Gastrocnemius medialis (tissue), 4 donors: Measurements from ENCODE around the gene CERKL. TPM values are rescaled to one million over a fixed set of nuclear protein-coding genes. Genes with fewer than 3 reads are reported as not detected.

ENCODE experiments used
- ATAC-seq, 2 donors: fragments of 150-250 bp; one replicate each; pipeline ENCODE4 v1.9.1; 2016
- DNase-seq, 2 donors: peaks; one replicate each; pipeline ENCODE4 v3.0.0-alpha.2; 2019
- H3K27ac ChIP-seq, 4 donors: fragments of 200-600 bp; sonication (generic); 1 replicate in 1 of 4; 2 replicates in 3 of 4; pipeline ENCODE4 v1.5.1; 2016 to 2018; ENCODE audit warnings: mild to moderate bottlenecking in 2 of 4, moderate library complexity in 1 of 4
- H3K27me3 ChIP-seq, 3 donors: fragments of 200-600 bp; sonication (generic) in 2 of 3; 1 replicate in 1 of 3; 2 replicates in 2 of 3; pipeline versions ENCODE4 v1.5.1 to v1.6.0; 2016 to 2019; ENCODE audit warnings: mild to moderate bottlenecking in 1 of 3, moderate library complexity in 1 of 3
- H3K36me3 ChIP-seq, 2 donors: fragments of 200-600 bp; sonication (generic) in 1 of 2; one replicate each; pipeline ENCODE4 v1.5.1; 2017 to 2018
- H3K4me1 ChIP-seq, 2 donors: fragments of 200-600 bp; sonication (generic) in 1 of 2; one replicate each; pipeline ENCODE4 v1.5.1; 2016 to 2017; ENCODE audit warnings: mild to moderate bottlenecking in 2 of 2
- H3K4me3 ChIP-seq, 4 donors: fragments of 200-600 bp; sonication (generic) in 3 of 4; 1 replicate in 1 of 4; 2 replicates in 3 of 4; pipeline ENCODE4 v1.5.1; 2016 to 2019; ENCODE audit warnings: mild to moderate bottlenecking in 2 of 4
- H3K9me3 ChIP-seq, 3 donors: fragments of 200-600 bp; sonication (generic) in 2 of 3; 1 replicate in 1 of 3; 2 replicates in 2 of 3; pipeline ENCODE4 v1.5.1; 2016 to 2019
- POLR2A ChIP-seq, 2 donors: fragments of 450-650 bp; IDR thresholded peaks; one replicate each; pipeline ENCODE4 v1.6.1; 2017; ENCODE audit warnings: antibody characterized with exemption in 2 of 2, mild to moderate bottlenecking in 2 of 2, moderate library complexity in 2 of 2
- in situ Hi-C, 4 donors: fragments of 200-750 bp; cut with MboI; loops; one replicate each; pipeline versions ENCODE4 v1.15.0 to v1.8.0; 2017; ENCODE audit warnings: low sequenced_read_pairs in 4 of 4
- intact Hi-C: fragments of 100-400 bp; cut with DNase I; formaldehyde crosslinking; loops from one replicate; pipeline ENCODE4 v1.15.1; 2023; ENCODE audit warnings: low total_unique reads
- total RNA-seq, 4 donors: library from RNA; depleted of rRNA; stranded (reverse); fragments of >200 nt; gene quantifications; one replicate each; pipeline versions ENCODE4 v1.1.0 to v1.2.3, GENCODE V29; 2016
- TF ChIP-seq, protein P1 (sequence below), 5 experiments: fragments of 450-650 bp in 3 of 5; fragments of 200-600 bp in 2 of 5; sonication (generic) in 2 of 5; IDR thresholded peaks in 4 of 5; conservative IDR thresholded peaks in 1 of 5; 1 replicate in 4 of 5; 2 replicates in 1 of 5; pipeline ENCODE4 v1.5.1; 2016 to 2019; ENCODE audit warnings: antibody characterized with exemption in 5 of 5, mild to moderate bottlenecking in 3 of 5, moderate library complexity in 3 of 5

CERKL gene
- total RNA-seq, 4 donors from 2014 or later: 0.07 TPM; not detected in 3

DNA sequence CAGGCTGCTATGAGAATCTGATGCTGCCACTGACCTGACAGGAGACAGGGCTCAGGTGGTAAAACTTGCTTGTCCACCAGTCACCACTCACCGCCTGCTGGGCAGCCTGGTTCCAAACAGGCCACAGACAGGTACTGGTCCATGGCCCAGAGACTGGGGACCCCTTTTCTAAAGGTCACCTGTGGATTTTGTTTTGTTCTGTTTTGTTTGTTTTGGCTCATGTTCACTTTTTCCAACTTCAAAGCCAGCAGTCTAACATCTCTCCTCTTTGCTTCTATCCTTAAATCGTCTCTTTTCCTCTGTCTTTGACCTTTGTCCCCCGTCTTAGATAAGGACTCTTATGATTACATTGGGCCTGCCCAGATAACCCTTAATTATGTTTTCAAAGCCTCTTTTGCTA lies 3.3 kb upstream of the CERKL start:
- TF ChIP-seq, protein P1, sequence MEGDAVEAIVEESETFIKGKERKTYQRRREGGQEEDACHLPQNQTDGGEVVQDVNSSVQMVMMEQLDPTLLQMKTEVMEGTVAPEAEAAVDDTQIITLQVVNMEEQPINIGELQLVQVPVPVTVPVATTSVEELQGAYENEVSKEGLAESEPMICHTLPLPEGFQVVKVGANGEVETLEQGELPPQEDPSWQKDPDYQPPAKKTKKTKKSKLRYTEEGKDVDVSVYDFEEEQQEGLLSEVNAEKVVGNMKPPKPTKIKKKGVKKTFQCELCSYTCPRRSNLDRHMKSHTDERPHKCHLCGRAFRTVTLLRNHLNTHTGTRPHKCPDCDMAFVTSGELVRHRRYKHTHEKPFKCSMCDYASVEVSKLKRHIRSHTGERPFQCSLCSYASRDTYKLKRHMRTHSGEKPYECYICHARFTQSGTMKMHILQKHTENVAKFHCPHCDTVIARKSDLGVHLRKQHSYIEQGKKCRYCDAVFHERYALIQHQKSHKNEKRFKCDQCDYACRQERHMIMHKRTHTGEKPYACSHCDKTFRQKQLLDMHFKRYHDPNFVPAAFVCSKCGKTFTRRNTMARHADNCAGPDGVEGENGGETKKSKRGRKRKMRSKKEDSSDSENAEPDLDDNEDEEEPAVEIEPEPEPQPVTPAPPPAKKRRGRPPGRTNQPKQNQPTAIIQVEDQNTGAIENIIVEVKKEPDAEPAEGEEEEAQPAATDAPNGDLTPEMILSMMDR (IDR thresholded peaks at IDR 0.05 in 4 of 5, conservative IDR thresholded peaks at IDR 0.05 in 1 of 5): no peak
- TF ChIP-seq POLR2A (IDR thresholded peaks at IDR 0.05): no peak
- Histone ChIP-seq H3K9me3 (no peaks in the 10 kb centered on the region), H3K27me3 (peaks cover 14 to 23% (median 15%) of the 10 kb centered on the region in 3 donors), H3K36me3 (no peaks in the 10 kb centered on the region), H3K4me1 (no peaks in the 10 kb centered on the region), H3K27ac (no peak overlapping the region), H3K4me3 (no peak overlapping the region)
- ATAC-seq (no peak), DNase-seq (no peak)
- intact Hi-C loops: no loop called here
- in situ Hi-C loops: no loop called here

DNA sequence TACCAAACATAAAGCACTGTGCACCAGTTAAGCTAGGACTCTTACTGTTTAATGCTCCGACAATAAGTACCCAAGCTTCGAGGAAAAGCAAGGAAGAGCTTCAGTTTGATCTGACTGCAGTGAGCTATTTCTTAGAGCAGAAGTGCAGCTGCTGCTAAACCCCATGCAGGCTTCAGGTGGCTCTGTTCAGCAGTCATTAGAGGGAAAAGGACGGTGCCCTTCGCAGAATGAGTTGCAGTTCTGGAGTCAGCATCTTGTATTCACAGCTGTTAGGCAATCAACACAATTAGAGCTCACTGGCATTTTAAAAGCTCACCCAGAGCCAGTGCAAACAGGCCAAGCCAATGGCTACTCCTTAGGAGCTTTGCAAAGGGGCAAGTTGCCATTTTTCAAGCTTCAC lies 1.5 kb upstream of the CERKL start:
- ATAC-seq: no peak
- no peak for DNase-seq
- no peaks in the 10 kb centered on the region for H3K36me3 ChIP-seq
- in situ Hi-C loops: no loop called here
- no peak overlapping the region for H3K4me3 ChIP-seq
- H3K27ac ChIP-seq: no peak overlapping the region
- H3K27me3 ChIP-seq: peaks cover 14 to 29% (median 15%) of the 10 kb centered on the region in 3 donors
- intact Hi-C loops: no loop called here
- no peaks in the 10 kb centered on the region for H3K4me1 ChIP-seq
- H3K9me3 ChIP-seq: no peaks in the 10 kb centered on the region
- TF ChIP-seq POLR2A (IDR thresholded peaks at IDR 0.05): no peak
- TF ChIP-seq, protein P1 (IDR thresholded peaks at IDR 0.05 in 4 of 5, conservative IDR thresholded peaks at IDR 0.05 in 1 of 5): no peak

- peak overlapping the region in 2 of 4 donors; percentile 49 to 55 for H3K4me3 ChIP-seq
- intact Hi-C loops: no loop called here
- no peaks in the 10 kb centered on the region for H3K36me3 ChIP-seq
- H3K27ac ChIP-seq: no peak overlapping the region
- H3K4me1 ChIP-seq: no peaks in the 10 kb centered on the region
- ATAC-seq (no peak), DNase-seq (no peak)
- no peak for TF ChIP-seq POLR2A (IDR thresholded peaks at IDR 0.05)
- TF ChIP-seq, protein P1 (IDR thresholded peaks at IDR 0.05 in 4 of 5, conservative IDR thresholded peaks at IDR 0.05 in 1 of 5): no peak
- in situ Hi-C loops: no loop called here
- H3K27me3 ChIP-seq: peaks cover 14 to 32% (median 15%) of the 10 kb centered on the region in 3 donors
- no peaks in the 10 kb centered on the region for H3K9me3 ChIP-seq
Measured at GRCh38 chr2:181657379-181657778, 474 bp upstream of the CERKL start.

- Histone ChIP-seq H3K4me1 (no peaks in the 10 kb centered on the region), H3K4me3 (no peak overlapping the region), H3K9me3 (no peaks in the 10 kb centered on the region), H3K36me3 (no peaks in the 10 kb centered on the region), H3K27ac (no peak overlapping the region), H3K27me3 (peaks cover 14 to 32% (median 15%) of the 10 kb centered on the region in 3 donors)
- TF ChIP-seq POLR2A (IDR thresholded peaks at IDR 0.05): no peak
- TF ChIP-seq, protein P1 (IDR thresholded peaks at IDR 0.05 in 4 of 5, conservative IDR thresholded peaks at IDR 0.05 in 1 of 5): no peak
- intact Hi-C loops (no loop called here), in situ Hi-C loops (no loop called here)
- ATAC-seq: no peak
- no peak for DNase-seq
Measured at GRCh38 chr2:181655519-181655918, 1.4 kb downstream of the CERKL start.

DNA sequence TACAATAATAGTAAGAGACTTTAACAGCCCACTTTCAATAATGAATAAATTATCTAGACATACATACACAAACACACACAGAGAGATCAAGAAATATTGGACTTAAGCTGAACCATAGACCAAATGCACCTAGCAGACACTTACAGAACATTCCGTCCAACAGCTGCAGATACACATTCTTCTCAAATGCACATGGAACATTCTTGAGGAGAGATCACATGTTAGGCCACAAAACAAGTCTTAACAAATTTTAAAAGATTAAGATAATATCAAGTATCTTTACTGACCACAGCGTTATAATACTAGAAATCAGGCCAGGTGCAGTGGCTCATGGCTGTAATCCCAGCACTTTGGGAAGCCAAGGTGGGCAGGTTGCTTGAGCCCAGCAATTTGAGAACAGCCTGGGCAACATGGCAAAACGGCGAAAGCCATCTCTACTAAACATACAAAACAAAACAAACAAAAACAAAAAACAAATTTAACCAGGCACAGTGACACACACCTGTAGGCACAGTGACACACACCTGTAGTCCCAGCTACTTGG lies 7.4 kb downstream of the CERKL start:
- TF ChIP-seq POLR2A (IDR thresholded peaks at IDR 0.05): no peak
- TF ChIP-seq, protein P1 (IDR thresholded peaks at IDR 0.05 in 4 of 5, conservative IDR thresholded peaks at IDR 0.05 in 1 of 5): no peak

More for the DNA sequence above, 7.4 kb downstream of the CERKL start:
- Histone ChIP-seq H3K36me3 (no peaks in the 10 kb centered on the region), H3K27me3 (peaks cover 0 to 8% (median 8%) of the 10 kb centered on the region in 3 donors), H3K4me1 (no peaks in the 10 kb centered on the region), H3K27ac (no peak overlapping the region), H3K9me3 (no peaks in the 10 kb centered on the region), H3K4me3 (no peak overlapping the region)
- ATAC-seq (no peak), DNase-seq (no peak)
- intact Hi-C loops: no loop called here
- in situ Hi-C loops: no loop called here
